GM19193 (cell line): ENCODE results near the gene CCDC107.

Experiments used
- POLR2A ChIP-seq: IDR thresholded peaks from 4 replicates; pipeline ENCODE4 v1.6.1; 2011; ENCODE audit not compliant: insufficient read depth, insufficient read length; ENCODE audit errors: extremely low read depth

Gene CCDC107

DNA sequence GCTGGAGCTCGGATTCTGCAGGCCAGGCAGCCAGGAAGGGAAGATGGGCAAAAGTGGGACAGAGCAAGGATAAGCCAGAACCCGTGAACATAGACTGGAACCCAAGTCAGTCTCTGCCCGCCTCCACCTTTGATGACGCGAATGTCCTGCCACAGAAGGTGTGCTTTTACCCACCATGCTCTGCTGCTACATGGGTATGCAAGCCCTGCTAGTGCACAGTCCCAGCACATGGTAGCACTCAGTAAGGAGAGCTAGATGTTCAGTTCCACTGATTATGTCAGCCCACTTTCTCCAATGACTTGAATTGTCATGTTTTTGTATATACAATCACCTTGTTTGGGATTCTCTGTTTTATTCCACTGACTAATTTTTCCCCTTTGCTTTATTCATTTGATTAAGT lies 28.5 kb upstream of the CCDC107 start:
- no peak for TF ChIP-seq POLR2A

DNA sequence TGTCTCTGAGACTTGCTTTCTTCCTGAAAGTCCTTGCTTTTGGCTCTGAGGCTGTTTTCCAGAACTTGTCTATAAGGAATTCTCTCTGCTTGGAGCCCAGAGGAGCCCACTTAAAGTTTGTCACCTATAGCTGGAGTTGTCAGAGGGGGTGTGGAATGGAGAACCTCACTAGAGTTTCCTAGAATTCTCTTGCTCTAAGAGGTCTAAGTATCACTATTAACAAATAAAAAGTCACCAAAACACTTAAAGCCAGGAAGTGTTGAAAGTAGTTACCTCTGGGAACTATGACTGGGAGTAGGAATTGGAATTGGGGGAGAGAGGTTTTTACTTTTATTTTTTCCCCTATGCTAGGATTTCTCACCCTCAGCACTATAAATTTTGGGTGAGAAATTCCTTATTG lies 22.4 kb upstream of the CCDC107 start:
- no peak for TF ChIP-seq POLR2A

DNA sequence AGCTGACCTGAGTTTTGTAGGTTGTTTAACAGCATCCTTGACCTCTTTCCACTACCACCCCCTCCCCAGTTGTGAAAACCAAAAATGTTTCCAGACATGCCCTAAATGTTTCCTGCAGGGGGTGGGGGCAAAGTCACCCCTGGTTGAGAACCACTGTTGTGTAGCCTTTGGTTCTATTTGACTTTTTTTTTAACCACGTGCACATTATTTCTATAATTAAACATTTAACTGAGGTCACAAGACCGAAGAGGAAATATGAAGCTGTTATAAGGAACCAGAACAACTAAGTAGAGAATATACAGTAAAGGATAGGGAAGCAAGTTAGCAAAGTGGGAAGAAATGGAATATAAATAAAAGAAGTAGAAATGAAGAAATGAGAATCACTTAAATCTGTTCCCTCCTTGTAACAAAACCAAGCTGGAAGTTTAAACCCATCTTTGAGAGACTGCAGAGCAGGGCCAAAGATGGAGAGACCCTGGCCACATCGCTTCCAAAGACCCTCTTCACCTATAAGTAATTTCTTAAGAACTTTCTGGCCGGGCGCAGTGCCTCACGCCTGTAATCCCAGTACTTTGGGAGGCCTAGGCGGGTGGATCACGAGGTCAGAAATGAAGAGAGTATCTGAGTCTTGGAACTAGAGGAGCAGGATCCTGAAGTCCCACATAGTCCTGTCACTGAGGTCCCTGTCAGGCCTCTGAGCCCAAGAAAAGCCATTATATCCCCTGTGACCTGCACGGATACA lies 21.8 kb upstream of the CCDC107 start:
- no peak for TF ChIP-seq POLR2A

DNA sequence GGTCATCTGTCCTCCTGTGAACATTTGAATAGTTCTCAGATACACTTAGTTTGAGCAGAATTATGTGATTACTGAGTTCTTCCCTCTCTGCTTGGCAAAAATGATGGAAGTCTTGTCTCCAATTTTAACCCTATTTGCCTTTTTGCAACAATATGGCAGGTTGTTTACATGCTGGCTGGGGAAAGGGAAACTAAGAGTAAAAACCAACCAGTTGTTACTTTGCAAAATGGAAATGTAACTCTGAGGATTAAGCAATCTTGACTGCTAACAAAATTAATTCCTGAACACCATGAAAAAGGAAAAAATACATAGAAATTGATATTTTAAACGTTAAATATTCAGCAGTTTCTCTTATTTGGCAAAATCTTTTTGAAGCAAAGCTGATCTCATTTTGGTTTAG lies 18.5 kb upstream of the CCDC107 start:
- no peak for TF ChIP-seq POLR2A

DNA sequence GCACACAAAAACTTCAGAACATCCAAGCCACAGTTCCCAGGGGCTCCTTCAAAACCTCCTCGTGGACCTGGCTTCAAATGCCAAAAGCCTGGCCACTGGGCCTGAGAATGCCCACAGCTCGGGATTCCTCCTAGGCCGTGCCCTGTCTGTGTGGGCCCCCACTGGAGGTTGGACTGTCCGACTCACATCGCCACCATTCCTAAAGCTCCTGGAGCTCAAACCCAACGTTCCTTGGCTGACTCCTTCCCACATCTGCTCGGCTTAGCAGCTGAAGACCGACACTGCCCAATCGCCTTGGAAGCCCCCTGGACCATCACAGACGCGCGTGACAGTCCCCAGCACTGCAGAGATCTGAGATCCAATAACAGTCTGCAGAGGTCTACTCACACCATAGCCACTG lies 15.0 kb upstream of the CCDC107 start:
- no peak for TF ChIP-seq POLR2A

DNA sequence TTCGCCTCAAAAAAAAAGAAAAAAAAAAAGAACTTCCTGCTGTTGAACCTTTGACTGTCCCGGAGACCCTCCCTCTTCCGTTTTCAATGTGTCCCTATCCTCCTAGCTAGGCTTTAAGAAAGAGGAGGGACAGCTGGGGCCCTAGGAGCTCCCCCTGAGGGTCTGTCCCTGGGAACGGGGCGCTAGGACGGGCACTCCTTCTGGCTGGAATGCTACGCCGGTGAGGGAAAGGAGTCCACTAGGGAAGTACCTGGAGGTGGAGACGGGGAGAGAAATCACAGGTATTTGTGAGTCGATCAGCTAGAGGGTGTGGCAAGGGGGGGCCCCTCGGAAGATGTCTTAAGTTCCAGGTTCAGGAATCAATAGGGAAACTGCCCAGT lies 11.9 kb upstream of the CCDC107 start:
- TF ChIP-seq POLR2A: no peak

DNA sequence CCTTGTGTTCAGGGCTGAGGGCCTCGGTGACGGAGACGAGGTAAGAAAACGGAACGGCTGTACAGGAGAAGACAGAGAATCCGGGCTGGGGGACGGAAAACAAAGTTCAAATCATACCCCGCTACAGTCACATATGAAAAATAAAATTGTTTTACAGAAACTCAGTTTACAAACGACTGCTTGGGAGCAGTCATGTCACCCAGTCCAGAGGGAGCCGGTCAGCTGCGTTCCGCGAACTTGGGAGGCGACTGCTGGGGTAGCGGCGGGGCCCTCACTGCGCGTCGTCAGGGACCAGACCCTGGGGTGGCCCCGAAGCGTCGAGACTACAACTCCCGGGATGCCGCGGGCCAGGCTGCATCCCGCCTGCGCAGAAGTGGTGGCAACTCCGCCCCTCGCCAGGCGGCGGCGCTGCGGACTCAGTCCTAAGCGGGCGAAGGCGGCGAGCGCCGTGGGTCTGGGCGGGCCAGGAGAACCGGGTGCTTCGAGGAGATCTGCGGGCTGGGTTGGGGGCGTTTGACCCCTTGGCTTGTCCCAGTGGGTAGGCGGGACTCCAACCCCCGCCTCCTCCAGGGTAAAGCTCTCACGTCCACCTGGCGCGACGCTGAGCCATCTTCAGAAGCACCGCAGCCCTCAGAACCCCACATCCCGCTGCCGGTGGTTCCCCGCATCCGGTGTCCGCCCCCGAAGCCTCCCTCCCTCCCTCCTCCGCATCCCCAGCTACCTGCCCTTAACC lies 11.4 kb upstream of the CCDC107 start:
- peak; percentile 73 for TF ChIP-seq POLR2A

DNA sequence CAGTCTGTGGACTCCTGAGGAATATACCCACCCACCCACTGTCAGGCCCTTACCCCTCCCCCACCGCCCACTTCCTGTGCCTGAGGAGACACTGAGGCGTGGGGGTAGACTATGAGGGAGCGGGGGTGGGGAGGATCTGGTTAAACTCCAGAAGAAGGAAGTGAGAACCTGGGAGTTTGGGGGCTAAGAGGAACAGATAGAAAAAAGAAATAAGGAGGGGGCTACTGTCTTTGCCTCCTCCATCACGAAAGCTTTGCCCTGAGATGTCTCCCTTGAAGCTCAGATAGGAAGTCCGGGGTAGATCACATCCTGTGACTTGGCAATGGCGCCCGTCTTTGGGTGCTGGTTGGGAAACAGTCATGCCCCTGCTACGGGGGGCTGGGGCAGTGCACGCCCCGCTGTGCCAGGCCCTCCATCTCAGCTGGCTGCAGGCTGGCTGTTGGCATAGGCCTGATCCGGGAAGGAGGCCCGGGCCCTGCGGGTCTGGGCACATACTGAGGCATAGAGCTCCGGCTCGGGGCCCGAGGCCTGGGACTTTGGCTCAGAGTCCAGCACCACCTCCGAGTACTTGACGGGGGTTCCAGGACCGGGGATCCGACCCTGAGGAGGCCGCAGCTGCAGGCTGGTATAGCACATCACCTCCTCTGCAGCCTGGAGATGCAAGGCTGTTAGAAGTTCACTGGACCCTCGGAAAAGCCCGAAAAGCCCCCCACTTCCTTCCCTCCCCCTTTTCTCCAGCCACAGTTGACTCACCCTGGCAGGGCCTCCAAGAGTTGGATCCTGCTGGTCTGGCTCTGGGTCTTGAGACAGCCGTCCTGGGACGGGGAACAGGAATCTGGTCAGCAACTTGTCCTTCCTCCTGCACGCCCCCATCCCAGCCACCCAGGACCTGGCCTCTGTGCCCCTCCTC lies 8.4 kb upstream of the CCDC107 start:
- TF ChIP-seq POLR2A: peak; percentile 61

DNA sequence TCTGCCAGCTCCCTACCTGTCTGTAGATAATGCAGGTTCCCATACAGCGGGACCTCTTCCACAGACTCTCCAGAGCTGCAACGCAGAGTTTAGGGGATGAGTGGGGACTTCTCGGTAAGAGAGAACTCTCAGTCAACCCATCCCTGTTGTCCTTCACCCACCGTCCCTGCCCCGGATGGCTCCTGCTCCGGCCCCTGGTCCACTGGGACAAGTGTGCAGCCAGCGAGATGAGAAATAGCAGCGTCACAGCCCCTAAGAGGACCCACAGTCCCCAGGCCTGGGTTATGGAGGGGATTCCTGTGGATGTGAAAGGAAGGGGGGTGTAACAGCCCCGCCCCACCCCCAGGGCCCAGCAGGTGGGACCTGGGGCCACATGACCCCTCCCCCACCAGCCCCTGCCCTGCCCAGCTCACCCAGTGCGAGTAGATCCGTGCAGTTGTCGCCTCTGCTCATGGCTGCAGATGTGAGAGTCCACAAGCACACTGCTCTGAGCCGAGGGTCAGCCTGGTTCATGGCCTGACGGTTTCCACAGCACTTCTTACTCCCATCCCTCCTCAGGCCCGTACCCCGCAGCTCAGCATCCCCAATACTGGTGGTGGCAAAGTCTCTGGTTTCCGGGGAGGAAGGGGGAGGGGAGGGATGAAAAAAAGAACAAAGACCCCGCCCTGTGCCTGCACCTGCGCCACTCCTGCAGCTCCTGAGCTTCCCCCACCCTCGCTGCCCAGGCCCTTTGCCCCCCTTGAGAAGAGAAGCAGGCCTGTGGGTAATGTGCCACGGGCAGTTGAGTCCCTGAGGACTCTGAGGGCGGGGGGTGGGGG lies 7.5 kb upstream of the CCDC107 start, which contains the start of gene SIT1:
Gene SIT1 (minus strand): TSS at position 591 of the 818 bp plus-strand sequence. CDS start 78 bp downstream, at position 513.
- TF ChIP-seq POLR2A: peak; percentile 58

DNA sequence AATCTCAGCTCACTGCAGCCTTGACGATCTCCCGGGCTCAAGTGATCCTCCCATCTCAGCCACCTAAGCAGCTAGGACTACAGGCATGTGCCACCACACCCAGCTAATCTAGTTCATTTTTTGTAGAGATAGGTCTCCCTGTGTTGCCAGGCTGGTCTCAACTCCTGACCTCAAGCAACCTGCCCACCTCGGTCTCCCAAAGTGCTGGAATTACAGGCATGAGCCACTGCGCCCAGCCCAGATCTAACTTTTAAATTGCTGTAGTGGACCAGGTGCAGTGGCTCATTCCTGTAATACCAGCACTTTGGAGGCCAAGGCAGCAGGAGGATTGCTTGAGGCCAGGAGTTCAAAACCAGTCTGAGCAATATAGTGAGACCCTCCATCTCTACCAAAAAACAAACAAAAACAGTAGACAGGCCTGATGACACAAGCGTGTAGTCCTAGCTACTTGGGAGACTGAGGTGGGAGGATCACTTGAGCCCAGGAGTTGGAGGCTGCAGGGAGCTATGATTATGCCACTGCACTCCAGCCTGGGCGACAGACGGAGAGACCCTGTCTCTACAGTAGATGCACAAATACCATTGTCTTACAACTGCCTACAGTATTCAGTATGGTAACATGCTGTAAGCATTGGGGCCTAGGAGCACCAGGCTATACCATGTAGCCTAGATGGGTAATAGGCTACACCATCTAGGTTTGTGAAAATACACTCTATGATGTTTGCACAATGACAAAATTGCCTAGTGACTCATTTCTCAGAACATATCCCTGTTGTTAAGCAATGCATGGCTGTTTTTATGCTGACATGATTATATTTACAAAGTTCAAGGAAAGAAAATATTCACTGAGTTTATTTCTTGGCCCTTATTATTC lies 5.9 kb upstream of the CCDC107 start:
- TF ChIP-seq POLR2A: no peak

DNA sequence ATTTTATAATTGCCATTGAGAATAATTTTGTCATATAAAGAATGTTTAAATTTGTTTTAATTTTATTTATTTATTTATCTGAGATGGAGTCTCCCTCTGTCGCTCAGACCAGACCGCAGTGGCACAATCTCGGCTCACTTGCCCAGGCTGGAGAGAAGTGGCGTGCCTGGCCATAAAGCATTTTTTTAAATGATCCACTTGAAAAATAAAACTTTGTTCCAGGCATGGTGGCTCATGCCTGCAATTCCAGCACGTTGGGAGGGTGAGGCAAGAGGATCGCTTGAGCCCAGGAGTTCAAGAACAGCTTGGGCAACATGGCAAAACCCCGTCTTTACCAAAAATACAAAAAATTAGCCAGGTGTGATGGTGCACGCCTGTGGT lies 5.3 kb upstream of the CCDC107 start:
- no peak for TF ChIP-seq POLR2A

DNA sequence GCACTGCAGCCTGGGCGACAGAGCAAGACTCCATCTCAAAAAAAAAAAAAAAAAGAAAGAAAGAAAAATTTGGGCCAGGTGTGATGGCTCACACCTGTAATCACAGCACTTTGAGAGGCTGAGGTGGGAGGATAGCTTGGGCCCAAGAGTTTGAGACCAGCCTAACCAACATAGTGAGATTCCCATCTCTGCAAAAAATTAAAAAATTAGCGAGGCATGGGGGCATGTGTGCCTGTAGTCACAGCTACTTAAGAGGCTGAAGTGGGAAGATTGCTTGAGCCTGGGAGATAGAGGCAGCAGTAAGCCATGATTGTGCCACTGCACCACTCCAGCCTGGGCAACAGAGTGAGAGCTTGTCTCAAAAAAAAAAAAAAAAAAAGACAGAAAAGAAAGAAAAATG lies 4.5 kb upstream of the CCDC107 start:
- no peak for TF ChIP-seq POLR2A

DNA sequence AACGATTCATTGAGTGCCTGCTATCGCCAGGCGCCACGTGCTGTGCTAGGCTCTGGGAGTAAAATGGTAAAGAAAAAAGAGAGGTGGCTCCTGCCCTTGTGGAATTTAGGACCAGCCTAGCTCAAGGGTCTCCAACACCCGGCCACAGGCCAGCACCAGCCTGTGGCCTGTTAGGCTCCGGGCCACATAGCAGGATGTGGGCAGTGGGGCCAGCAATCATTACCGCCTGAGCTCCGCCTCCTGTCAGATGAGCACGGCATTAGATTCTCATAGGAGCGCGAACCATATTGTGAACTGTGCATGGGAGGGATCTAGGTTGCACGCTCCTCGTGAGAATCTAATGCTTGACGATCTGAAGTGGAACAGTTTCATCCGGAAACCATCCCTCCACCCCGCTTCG lies 1.7 kb upstream of the CCDC107 start:
- no peak for TF ChIP-seq POLR2A
